Thyroid gland (tissue), 4 donors: ENCODE data around the gene ACTL7B. TPM values are rescaled to one million over a fixed set of nuclear protein-coding genes. Genes with fewer than 3 reads are reported as not detected.

Experiments
- DNase-seq, 2 donors: peaks; one replicate each; pipeline ENCODE4 v3.0.0-alpha.2; 2019
- H3K27ac ChIP-seq, 3 donors: fragments of 200-600 bp; sonication (generic); 1 replicate in 2 of 3; 2 replicates in 1 of 3; pipeline ENCODE4 v1.5.1; 2016 to 2019; ENCODE audit warnings: mild to moderate bottlenecking in 1 of 3, moderate library complexity in 1 of 3
- H3K27me3 ChIP-seq: fragments of 200-600 bp; sonication (generic); one replicate; pipeline ENCODE4 v1.5.1; 2019
- H3K36me3 ChIP-seq, 2 donors: fragments of 200-600 bp; sonication (generic); one replicate each; pipeline ENCODE4 v1.5.1; 2016 to 2019
- H3K4me1 ChIP-seq, 2 donors: fragments of 200-600 bp; sonication (generic); one replicate each; pipeline ENCODE4 v1.5.1; 2017 to 2019
- H3K4me3 ChIP-seq, 3 donors: fragments of 200-600 bp; sonication (generic); replicated peaks in 1 of 3; 1 replicate in 2 of 3; 2 replicates in 1 of 3; pipeline ENCODE4 v1.5.1; 2016; ENCODE audit warnings: mild to moderate bottlenecking in 1 of 3
- H3K9me3 ChIP-seq: fragments of 200-600 bp; sonication (generic); one replicate; pipeline ENCODE4 v1.5.1; 2017
- CTCF ChIP-seq, 6 experiments: fragments of 200-600 bp in 3 of 6; fragments of 450-650 bp in 3 of 6; sonication (generic) in 3 of 6; IDR thresholded peaks; one replicate each; pipeline ENCODE4 v1.5.1; 2016 to 2019; ENCODE audit warnings: antibody characterized with exemption in 6 of 6, mild to moderate bottlenecking in 2 of 6, inconsistent platforms in 1 of 6, moderate library complexity in 1 of 6
- POLR2A ChIP-seq, 2 donors: fragments of 450-650 bp; IDR thresholded peaks; one replicate each; pipeline ENCODE4 v1.6.1; 2017; ENCODE audit warnings: antibody characterized with exemption in 2 of 2, mild to moderate bottlenecking in 2 of 2, moderate library complexity in 1 of 2
- WGBS, 2 donors: methylation state at CpG; one replicate each; pipeline ENCODE4 v1.1.5; 2017; 5-methylcytosine and 5-hydroxymethylcytosine counted together
- intact Hi-C: fragments of 100-400 bp; cut with DNase I; formaldehyde crosslinking; loops from one replicate; pipeline ENCODE4 v1.15.1; 2023
- total RNA-seq, 4 donors: library from RNA; depleted of rRNA; stranded (reverse); fragments of >200 nt; gene quantifications; one replicate each; pipeline ENCODE4 v1.2.3, GENCODE V29; 2016

The ACTL7B gene
- total RNA-seq, 4 donors from 2014 or later: 0.33 to 0.54 TPM; not detected in 2

GRCh38 chr9:108861464-108861863 lies 5.7 kb upstream of the ACTL7B start:
- 73 to 78% methylated on average over 7 of the region's 7 CpGs for WGBS, 2 donors
- H3K4me3 ChIP-seq: no peak overlapping the region
- H3K36me3 ChIP-seq: no peaks in the 10 kb centered on the region
- intact Hi-C loops: loop anchor here (10.0 kb wide), 1 partner anchor 57 kb away; no protein-coding TSS in a partner anchor
- no peaks in the 10 kb centered on the region for H3K4me1 ChIP-seq
- no peak overlapping the region for H3K27ac ChIP-seq
- H3K9me3 ChIP-seq: no peaks in the 10 kb centered on the region
- no peaks in the 10 kb centered on the region for H3K27me3 ChIP-seq
- TF ChIP-seq CTCF (IDR thresholded peaks at IDR 0.05) (no peak), POLR2A (IDR thresholded peaks at IDR 0.05) (no peak)
- no peak for DNase-seq

DNA sequence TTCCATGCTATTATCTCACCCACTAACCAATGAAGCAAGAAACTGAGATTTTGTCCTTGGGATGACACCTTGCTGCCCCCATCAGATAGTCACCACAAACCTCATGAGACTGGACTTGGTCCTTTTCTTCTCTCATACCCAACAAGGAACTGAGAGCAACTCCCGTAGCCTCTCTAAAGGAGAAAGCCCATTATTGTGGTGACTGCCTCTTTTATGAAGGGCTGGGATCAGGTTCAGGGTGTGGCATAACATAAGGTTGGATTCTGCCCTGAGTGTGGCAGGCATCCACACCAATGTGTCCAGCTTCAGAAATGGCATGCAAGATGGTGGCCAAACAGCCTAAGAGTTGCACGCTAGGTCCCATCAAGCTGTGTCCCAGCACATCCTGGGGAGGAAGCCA lies 5.0 kb upstream of the ACTL7B start:
- H3K27ac ChIP-seq: no peak overlapping the region
- intact Hi-C loops: loop anchor here (10.0 kb wide), 1 partner anchor 56 kb away; no protein-coding TSS in a partner anchor
- no peaks in the 10 kb centered on the region for H3K36me3 ChIP-seq
- no peaks in the 10 kb centered on the region for H3K27me3 ChIP-seq
- WGBS, 2 donors: 90 to 97% methylated on average over 2 of the region's 2 CpGs
- TF ChIP-seq CTCF (IDR thresholded peaks at IDR 0.05) (no peak), POLR2A (IDR thresholded peaks at IDR 0.05) (no peak)
- no peak for DNase-seq
- H3K4me3 ChIP-seq: no peak overlapping the region
- H3K4me1 ChIP-seq: no peaks in the 10 kb centered on the region
- H3K9me3 ChIP-seq: no peaks in the 10 kb centered on the region

GRCh38 chr9:108860354-108860753 lies 4.6 kb upstream of the ACTL7B start:
- Histone ChIP-seq H3K4me1 (no peaks in the 10 kb centered on the region), H3K9me3 (no peaks in the 10 kb centered on the region), H3K27me3 (no peaks in the 10 kb centered on the region), H3K4me3 (no peak overlapping the region), H3K36me3 (no peaks in the 10 kb centered on the region), H3K27ac (no peak overlapping the region)
- intact Hi-C loops: loop anchor here (10.0 kb wide), 1 partner anchor 56 kb away; no protein-coding TSS in a partner anchor
- no peak for DNase-seq
- WGBS, 2 donors: 84 to 93% methylated on average over 4 of the region's 4 CpGs
- no peak for TF ChIP-seq CTCF (IDR thresholded peaks at IDR 0.05)
- no peak for TF ChIP-seq POLR2A (IDR thresholded peaks at IDR 0.05)

DNA sequence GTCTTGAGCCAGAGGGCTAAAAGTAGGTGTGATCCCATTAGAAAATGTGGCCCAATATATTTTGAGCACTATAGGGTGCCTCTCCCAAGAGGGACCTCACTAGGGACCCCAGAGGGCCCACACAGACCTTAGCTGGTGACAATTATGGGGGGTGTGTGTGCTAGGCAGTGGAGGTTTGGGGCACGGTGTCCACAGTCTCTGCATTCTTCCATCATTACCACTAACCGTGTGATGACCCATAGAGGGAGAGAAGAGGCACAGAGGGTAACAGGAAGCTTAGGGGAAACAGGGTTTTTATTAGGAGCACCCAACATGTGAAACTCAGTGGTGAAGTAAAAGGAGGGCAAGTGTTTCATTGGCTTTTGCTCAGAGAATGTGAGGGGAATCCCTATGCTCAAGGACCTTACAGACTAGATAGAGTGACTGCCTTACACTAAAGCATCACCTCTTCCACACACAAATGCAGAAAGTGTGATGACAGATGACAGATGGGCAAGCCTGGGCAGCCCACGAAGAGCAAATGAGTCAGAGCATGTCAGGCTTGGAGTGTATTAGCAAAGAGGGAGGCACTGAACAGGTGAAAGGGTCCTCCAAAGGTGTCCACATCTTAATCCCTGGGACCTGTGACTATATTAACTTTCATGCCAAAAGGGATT lies 3.8 kb upstream of the ACTL7B start:
- intact Hi-C loops: loop anchor here (10.0 kb wide), 1 partner anchor 55 kb away; no protein-coding TSS in a partner anchor
- H3K9me3 ChIP-seq: no peaks in the 10 kb centered on the region
- H3K27ac ChIP-seq: no peak overlapping the region
- no peaks in the 10 kb centered on the region for H3K27me3 ChIP-seq
- TF ChIP-seq POLR2A (IDR thresholded peaks at IDR 0.05) (no peak), CTCF (IDR thresholded peaks at IDR 0.05) (no peak)
- no peak for DNase-seq
- H3K36me3 ChIP-seq: no peaks in the 10 kb centered on the region
- H3K4me3 ChIP-seq: no peak overlapping the region
- 79 to 88% methylated on average over 3 of the region's 3 CpGs for WGBS, 2 donors
- H3K4me1 ChIP-seq: no peaks in the 10 kb centered on the region

DNA sequence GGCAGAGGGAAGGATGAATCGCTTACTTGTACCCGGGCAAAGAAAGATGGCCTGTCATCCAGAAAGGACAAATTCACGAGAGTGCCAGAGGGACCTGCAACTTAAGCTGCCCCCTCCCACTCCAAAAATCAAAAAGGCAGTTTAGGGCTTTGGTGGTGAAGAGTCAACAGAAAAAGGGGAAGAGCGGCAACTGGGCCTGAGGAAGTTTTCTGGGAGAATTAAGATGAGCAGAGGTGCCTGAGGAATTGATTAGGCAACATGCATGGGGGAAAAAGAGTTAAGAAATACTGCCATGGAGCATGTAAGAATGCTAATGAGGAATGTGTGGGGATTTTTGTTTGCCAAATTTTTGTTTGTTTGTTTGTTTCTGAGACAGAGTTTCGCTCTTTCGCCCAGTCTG lies 1.8 kb upstream of the ACTL7B start:
- no peak overlapping the region for H3K27ac ChIP-seq
- no peak overlapping the region for H3K4me3 ChIP-seq
- H3K9me3 ChIP-seq: no peaks in the 10 kb centered on the region
- DNase-seq: no peak
- intact Hi-C loops: no loop called here
- TF ChIP-seq POLR2A (IDR thresholded peaks at IDR 0.05): no peak
- TF ChIP-seq CTCF (IDR thresholded peaks at IDR 0.05): no peak
- H3K27me3 ChIP-seq: no peaks in the 10 kb centered on the region
- H3K36me3 ChIP-seq: no peaks in the 10 kb centered on the region
- 90 to 94% methylated on average over 6 of the region's 6 CpGs for WGBS, 2 donors
- no peaks in the 10 kb centered on the region for H3K4me1 ChIP-seq
